GM12891 (cell line): ENCODE data around the gene CCDC201.

Source experiments
- DNase-seq: peaks from one replicate; pipeline ENCODE4 v3.0.0; 2011; ENCODE audit warnings: low spot score; ENCODE audit not compliant: insufficient read length
- FAIRE-seq: peaks from 2 replicates; lab custom pipeline; 2011; peaks lifted over from hg19 to GRCh38; lab: Jason Lieb, UNC
- PAX5 ChIP-seq: IDR thresholded peaks from 2 replicates; pipeline ENCODE4 v1.6.1; 2011; ENCODE audit warnings: low read length, moderate library complexity, mild to moderate bottlenecking; ENCODE audit not compliant: insufficient read depth, severe bottlenecking
- POLR2A ChIP-seq: IDR thresholded peaks from 2 replicates; pipeline ENCODE4 v1.6.1; 2011; ENCODE audit warnings: low read depth, low read length, control low read depth
- POLR2AphosphoS5 ChIP-seq: IDR thresholded peaks from 2 replicates; pipeline ENCODE4 v1.6.1; 2011; ENCODE audit warnings: low read depth, low read length, control low read depth
- POU2F2 ChIP-seq: IDR thresholded peaks from 2 replicates; pipeline ENCODE4 v1.6.1; 2011; ENCODE audit warnings: low read depth, mild to moderate bottlenecking, control low read depth, low read length, moderate library complexity
- SPI1 ChIP-seq: IDR thresholded peaks from 2 replicates; pipeline ENCODE4 v1.6.1; 2011; ENCODE audit warnings: low read depth, low read length, control low read depth
- TAF1 ChIP-seq: IDR thresholded peaks from 2 replicates; pipeline ENCODE4 v1.6.1; 2011; ENCODE audit warnings: low read depth, low read length, control low read depth

The CCDC201 gene

GRCh38 chr7:45888993-45889366 is 16.1 kb upstream of the CCDC201 start:
- no peak for TF ChIP-seq POLR2AphosphoS5
- no peak for TF ChIP-seq SPI1
- no peak for TF ChIP-seq POU2F2
- TF ChIP-seq PAX5, result no peak
- FAIRE-seq (no peak), DNase-seq (no peak)

GRCh38 chr7:45888185-45888992 is 15.5 kb upstream of the CCDC201 start, which contains the start of gene IGFBP1:
Gene IGFBP1, plus strand, starts transcription at chr7:45888488. Its CDS starts 165 bp downstream, at chr7:45888653.
- DNase-seq (no peak), FAIRE-seq (no peak)
- TF ChIP-seq POLR2AphosphoS5 (no peak), SPI1 (no peak), POU2F2 (no peak), PAX5 (no peak), TAF1 (no peak), POLR2A (no peak)

- no peak for TF ChIP-seq PAX5
- no peak for TF ChIP-seq POU2F2
- no peak for TF ChIP-seq POLR2A
- TF ChIP-seq POLR2AphosphoS5, result no peak
- TF ChIP-seq TAF1, result no peak
- TF ChIP-seq SPI1, result no peak
- DNase-seq, result no peak
- FAIRE-seq, result no peak
Measured at GRCh38 chr7:45886931-45887667, 14.2 kb upstream of the CCDC201 start.

- no peak for DNase-seq
- no peak for TF ChIP-seq PAX5
- no peak for TF ChIP-seq POLR2A
- no peak for TF ChIP-seq POLR2AphosphoS5
- no peak for FAIRE-seq
Measured at GRCh38 chr7:45885264-45885882, 12.5 kb upstream of the CCDC201 start.

GRCh38 chr7:45884136-45884535 is 11.3 kb upstream of the CCDC201 start:
- DNase-seq (no peak), FAIRE-seq (no peak)
- no peak for TF ChIP-seq POU2F2
- TF ChIP-seq POLR2A, result no peak
- no peak for TF ChIP-seq SPI1
- TF ChIP-seq PAX5, result no peak
- TF ChIP-seq TAF1, result no peak
- TF ChIP-seq POLR2AphosphoS5, result no peak

- no peak for TF ChIP-seq TAF1
- no peak for TF ChIP-seq SPI1
- TF ChIP-seq POLR2A, result no peak
- TF ChIP-seq POU2F2, result no peak
- no peak for TF ChIP-seq POLR2AphosphoS5
- no peak for TF ChIP-seq PAX5
- FAIRE-seq, result no peak
- no peak for DNase-seq
Measured at GRCh38 chr7:45882465-45882810, 9.6 kb upstream of the CCDC201 start.

- DNase-seq (no peak), FAIRE-seq (no peak)
- TF ChIP-seq SPI1 (no peak), POLR2AphosphoS5 (no peak)
Measured at GRCh38 chr7:45881759-45882464, 9.0 kb upstream of the CCDC201 start.

- DNase-seq (no peak), FAIRE-seq (no peak)
- no peak for TF ChIP-seq POLR2A
- TF ChIP-seq SPI1, result no peak
- TF ChIP-seq TAF1, result no peak
- no peak for TF ChIP-seq PAX5
- no peak for TF ChIP-seq POU2F2
Measured at GRCh38 chr7:45881280-45881758, 8.4 kb upstream of the CCDC201 start.

GRCh38 chr7:45880433-45880860 is 7.6 kb upstream of the CCDC201 start:
- TF ChIP-seq POLR2A (no peak), TAF1 (no peak), PAX5 (no peak), SPI1 (no peak), POLR2AphosphoS5 (no peak)
- FAIRE-seq (no peak), DNase-seq (no peak)
